HFF-Myc (cell line): ENCODE results near the gene CNN3.

ENCODE experiments used
- DNase-seq: peaks from one replicate; pipeline ENCODE4 v3.0.0-alpha.2; 2011; ENCODE audit warnings: low read depth; ENCODE audit errors: extremely low read depth
- H3K4me3 ChIP-seq: replicated peaks from 2 replicates; pipeline ENCODE4 v1.5.1; 2011; ENCODE audit warnings: low read depth, mild to moderate bottlenecking, control low read depth, low read length
- TF ChIP-seq, protein P1 (sequence below): IDR thresholded peaks from 2 replicates; pipeline ENCODE4 v1.5.1; 2012; ENCODE audit warnings: mild to moderate bottlenecking, low read depth, low read length, control low read depth; ENCODE audit errors: missing control alignments

The CNN3 gene

DNA sequence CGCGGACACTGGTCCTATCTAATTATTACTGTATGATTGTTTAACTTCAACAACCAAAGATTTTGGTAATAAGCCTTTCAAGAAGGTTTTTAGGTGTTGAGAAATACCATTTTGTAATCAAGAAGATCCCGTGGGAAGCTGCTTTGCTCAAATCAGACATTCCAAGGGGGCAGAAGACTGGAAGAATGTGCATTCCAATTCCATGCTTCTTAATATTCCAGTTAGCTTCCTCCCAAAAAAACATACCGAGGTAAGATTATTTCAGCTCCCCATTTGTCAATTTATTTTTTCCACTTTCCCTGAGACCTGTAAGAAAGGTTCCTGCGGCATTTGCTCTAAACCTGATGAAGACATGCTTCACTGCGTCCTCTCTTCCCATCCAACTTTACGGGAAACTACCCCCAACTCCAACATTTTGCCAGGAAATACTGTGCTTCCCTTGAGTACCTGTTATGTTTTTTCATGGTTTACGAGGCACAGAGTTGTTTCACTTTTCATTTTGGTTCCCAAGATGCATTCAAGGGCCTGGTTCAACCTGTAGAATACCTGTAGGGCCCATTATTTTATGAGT is 4.1 kb downstream of the CNN3 start:
- no peak overlapping the region for H3K4me3 ChIP-seq
- DNase-seq, result no peak
- TF ChIP-seq, protein P1, sequence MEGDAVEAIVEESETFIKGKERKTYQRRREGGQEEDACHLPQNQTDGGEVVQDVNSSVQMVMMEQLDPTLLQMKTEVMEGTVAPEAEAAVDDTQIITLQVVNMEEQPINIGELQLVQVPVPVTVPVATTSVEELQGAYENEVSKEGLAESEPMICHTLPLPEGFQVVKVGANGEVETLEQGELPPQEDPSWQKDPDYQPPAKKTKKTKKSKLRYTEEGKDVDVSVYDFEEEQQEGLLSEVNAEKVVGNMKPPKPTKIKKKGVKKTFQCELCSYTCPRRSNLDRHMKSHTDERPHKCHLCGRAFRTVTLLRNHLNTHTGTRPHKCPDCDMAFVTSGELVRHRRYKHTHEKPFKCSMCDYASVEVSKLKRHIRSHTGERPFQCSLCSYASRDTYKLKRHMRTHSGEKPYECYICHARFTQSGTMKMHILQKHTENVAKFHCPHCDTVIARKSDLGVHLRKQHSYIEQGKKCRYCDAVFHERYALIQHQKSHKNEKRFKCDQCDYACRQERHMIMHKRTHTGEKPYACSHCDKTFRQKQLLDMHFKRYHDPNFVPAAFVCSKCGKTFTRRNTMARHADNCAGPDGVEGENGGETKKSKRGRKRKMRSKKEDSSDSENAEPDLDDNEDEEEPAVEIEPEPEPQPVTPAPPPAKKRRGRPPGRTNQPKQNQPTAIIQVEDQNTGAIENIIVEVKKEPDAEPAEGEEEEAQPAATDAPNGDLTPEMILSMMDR, result no peak

DNA sequence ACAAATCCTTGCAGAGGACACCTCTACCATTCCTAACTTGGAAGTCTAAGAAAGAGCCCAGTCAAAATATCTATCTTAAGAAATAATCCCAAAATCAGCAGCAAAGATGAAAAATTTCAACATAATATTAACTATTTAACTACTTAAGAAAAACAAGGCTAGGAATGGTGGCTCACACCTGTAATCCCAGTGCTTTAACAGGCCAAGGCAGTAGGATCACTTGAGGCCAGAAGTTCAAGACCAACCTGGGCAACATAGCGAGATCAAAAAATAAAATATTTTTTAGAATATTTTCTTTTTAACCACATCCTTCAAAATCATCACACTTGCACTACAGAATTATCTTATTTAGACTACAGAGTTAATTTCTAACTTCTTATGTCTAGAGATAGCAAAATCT is 4.9 kb downstream of the CNN3 start:
- TF ChIP-seq, protein P1, result no peak
- DNase-seq, result no peak
- no peak overlapping the region for H3K4me3 ChIP-seq

DNA sequence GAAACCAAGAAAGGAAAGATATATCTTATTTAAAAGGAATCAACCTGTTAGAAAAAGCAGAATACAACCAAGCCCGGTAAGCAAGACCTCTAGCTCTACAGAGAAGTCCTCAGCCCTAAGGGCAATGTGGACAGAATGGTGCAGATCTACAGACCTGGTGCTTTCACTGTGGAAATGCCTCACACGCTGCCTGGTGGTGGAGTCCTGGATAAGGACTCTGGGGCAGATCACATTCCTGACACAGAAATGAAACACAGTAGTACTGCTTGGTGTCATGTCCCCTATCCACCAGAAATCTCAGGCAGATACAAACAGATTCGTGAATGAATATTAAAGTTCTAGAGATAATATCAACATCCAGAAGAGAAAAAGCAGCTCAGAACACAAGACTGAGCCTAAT is 6.8 kb downstream of the CNN3 start:
- no peak for DNase-seq
- H3K4me3 ChIP-seq, result no peak overlapping the region

DNA sequence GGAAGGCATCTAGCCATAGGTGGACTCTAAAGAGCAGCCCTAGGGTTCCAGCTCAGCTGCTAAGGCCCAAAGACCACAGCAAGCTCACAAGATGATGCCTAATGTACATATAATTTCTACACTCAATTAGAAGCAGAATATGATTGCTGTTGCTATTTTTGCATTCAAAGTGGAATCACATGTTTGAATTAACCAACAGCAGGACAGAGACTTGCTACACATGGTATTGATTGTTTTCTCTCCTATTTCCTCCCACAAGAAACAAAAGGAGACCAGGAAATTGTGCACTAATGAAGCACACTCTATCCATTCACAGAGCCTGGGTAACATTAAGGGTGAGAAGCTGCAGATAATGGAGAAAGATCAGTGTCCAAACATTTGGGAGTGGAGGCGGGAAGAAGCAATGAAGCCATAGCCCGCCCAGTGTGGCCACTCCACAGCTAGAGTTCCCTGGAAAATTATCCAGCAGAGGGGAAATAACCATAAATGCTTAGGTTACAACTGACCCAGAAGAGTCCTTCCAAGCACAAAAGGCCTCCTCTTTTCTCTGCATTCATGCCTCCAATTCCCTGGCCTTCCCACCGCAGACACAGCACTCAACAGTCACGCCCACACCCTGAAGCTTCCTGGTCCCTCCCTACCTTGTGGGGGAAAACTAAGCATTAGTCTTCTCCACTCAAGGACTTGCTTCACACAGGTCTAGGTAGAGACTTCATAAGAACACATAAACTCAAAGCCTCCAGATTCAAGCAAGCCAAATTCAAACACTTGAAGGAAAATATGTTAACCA is 7.5 kb downstream of the CNN3 start:
- no peak overlapping the region for H3K4me3 ChIP-seq
- TF ChIP-seq, protein P1, result no peak
- no peak for DNase-seq

More for the DNA sequence above, 6.8 kb downstream of the CNN3 start:
- TF ChIP-seq, protein P1, result no peak

DNA sequence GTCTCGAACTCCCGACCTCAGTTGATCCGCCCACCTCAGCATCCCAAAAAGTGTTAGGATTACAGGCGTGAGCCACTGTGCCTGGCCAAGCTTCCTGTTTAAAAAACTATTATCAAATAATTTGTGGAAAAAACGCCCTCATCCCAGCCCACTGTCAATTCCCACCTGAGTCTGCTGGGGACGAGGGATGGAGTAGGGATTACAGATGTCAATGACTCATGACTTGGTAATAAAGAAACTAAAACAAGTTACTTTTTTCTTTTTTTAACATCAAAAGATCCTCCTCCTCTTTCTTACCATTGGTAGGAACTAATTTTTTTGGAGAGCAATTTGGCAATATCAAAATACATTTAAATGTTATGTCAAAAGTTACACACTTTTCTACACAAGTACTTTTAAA is 9.7 kb downstream of the CNN3 start:
- DNase-seq, result no peak
- TF ChIP-seq, protein P1, result no peak
- no peak overlapping the region for H3K4me3 ChIP-seq

DNA sequence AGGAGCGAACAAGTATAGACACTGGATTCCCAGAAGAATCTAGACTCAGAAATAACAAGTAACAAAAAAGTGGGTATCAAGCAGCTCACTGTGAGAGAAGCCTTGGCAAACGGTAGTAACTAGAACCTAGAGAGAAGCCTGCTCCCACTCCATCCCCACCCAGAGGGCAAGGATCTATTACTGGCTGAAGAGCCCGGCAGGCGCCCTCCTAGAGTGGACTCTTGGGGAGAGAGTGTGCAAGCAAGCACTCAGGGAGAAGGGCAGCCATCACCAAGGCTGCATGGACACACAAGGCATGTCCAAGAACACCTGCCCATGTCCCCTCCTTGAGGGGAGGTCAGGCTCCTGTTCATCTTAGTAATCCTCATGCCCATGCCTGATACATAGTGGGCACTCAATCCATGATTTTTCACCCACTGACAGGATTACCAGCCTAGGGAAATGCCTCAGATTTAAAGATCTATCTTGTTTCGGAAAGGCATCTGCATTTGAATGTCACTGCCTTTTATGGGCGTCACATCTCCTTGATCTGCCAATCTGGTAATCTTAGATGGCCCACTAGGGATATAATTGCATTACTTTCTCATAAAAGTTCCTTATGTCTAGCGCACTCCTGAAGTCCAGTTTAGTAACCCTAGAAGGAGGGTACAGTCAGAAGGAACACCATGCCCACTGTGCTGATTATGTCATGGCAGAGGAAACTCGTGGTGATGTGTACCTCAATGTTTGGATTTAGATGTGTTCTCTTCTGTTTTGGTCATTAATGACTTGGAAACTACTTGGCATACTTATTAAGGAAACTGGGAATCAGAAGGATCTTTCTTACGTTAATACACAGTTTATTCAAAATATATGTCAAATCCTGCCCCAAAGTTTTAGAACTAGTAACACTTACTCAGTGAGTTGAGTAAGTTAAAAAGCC is 14.4 kb downstream of the CNN3 start:
- no peak for DNase-seq
- TF ChIP-seq, protein P1, result no peak
- no peak overlapping the region for H3K4me3 ChIP-seq
